Thyroid gland (tissue), 4 donors: Measurements from ENCODE around the gene RSRC1. TPM values are rescaled to one million over a fixed set of nuclear protein-coding genes. Genes with fewer than 3 reads are reported as not detected.

Source experiments
- DNase-seq, 2 donors: peaks; one replicate each; pipeline ENCODE4 v3.0.0-alpha.2; 2019
- H3K27ac ChIP-seq, 3 donors: fragments of 200-600 bp; sonication (generic); 1 replicate in 2 of 3; 2 replicates in 1 of 3; pipeline ENCODE4 v1.5.1; 2016 to 2019; ENCODE audit warnings: mild to moderate bottlenecking in 1 of 3, moderate library complexity in 1 of 3
- H3K27me3 ChIP-seq: fragments of 200-600 bp; sonication (generic); one replicate; pipeline ENCODE4 v1.5.1; 2019
- H3K36me3 ChIP-seq, 2 donors: fragments of 200-600 bp; sonication (generic); one replicate each; pipeline ENCODE4 v1.5.1; 2016 to 2019
- H3K4me1 ChIP-seq, 2 donors: fragments of 200-600 bp; sonication (generic); one replicate each; pipeline ENCODE4 v1.5.1; 2017 to 2019
- H3K4me3 ChIP-seq, 3 donors: fragments of 200-600 bp; sonication (generic); replicated peaks in 1 of 3; 1 replicate in 2 of 3; 2 replicates in 1 of 3; pipeline ENCODE4 v1.5.1; 2016; ENCODE audit warnings: mild to moderate bottlenecking in 1 of 3
- H3K9me3 ChIP-seq: fragments of 200-600 bp; sonication (generic); one replicate; pipeline ENCODE4 v1.5.1; 2017
- CTCF ChIP-seq, 6 experiments: fragments of 200-600 bp in 3 of 6; fragments of 450-650 bp in 3 of 6; sonication (generic) in 3 of 6; IDR thresholded peaks; one replicate each; pipeline ENCODE4 v1.5.1; 2016 to 2019; ENCODE audit warnings: antibody characterized with exemption in 6 of 6, mild to moderate bottlenecking in 2 of 6, inconsistent platforms in 1 of 6, moderate library complexity in 1 of 6
- POLR2A ChIP-seq, 2 donors: fragments of 450-650 bp; IDR thresholded peaks; one replicate each; pipeline ENCODE4 v1.6.1; 2017; ENCODE audit warnings: antibody characterized with exemption in 2 of 2, mild to moderate bottlenecking in 2 of 2, moderate library complexity in 1 of 2
- WGBS, 2 donors: methylation state at CpG; one replicate each; pipeline ENCODE4 v1.1.5; 2017; 5-methylcytosine and 5-hydroxymethylcytosine counted together
- intact Hi-C: fragments of 100-400 bp; cut with DNase I; formaldehyde crosslinking; loops from one replicate; pipeline ENCODE4 v1.15.1; 2023
- total RNA-seq, 4 donors: library from RNA; depleted of rRNA; stranded (reverse); fragments of >200 nt; gene quantifications; one replicate each; pipeline ENCODE4 v1.2.3, GENCODE V29; 2016

Gene RSRC1
- total RNA-seq, 4 donors from 2014 or later: 51.7 to 65.4 (median 59.9) TPM

- Histone ChIP-seq H3K36me3 (no peaks in the 10 kb centered on the region), H3K4me1 (no peaks in the 10 kb centered on the region), H3K27ac (no peak overlapping the region), H3K4me3 (no peak overlapping the region), H3K9me3 (no peaks in the 10 kb centered on the region), H3K27me3 (no peaks in the 10 kb centered on the region)
- intact Hi-C loops: no loop called here
- DNase-seq: no peak
- TF ChIP-seq POLR2A (IDR thresholded peaks at IDR 0.05): no peak
- no peak for TF ChIP-seq CTCF (IDR thresholded peaks at IDR 0.05)
Observed at GRCh38 chr3:158418035-158418434, 308.1 kb downstream of the RSRC1 start.

GRCh38 chr3:158419820-158420653 lies 310.1 kb downstream of the RSRC1 start:
- TF ChIP-seq CTCF (IDR thresholded peaks at IDR 0.05): no peak
- 79 to 96% methylated on average over 5 of the region's 5 CpGs for WGBS, 2 donors
- H3K4me3 ChIP-seq: no peak overlapping the region
- no peak for DNase-seq
- H3K4me1 ChIP-seq: no peaks in the 10 kb centered on the region
- no peaks in the 10 kb centered on the region for H3K36me3 ChIP-seq
- no peak overlapping the region for H3K27ac ChIP-seq
- no peaks in the 10 kb centered on the region for H3K9me3 ChIP-seq
- no peaks in the 10 kb centered on the region for H3K27me3 ChIP-seq
- intact Hi-C loops: no loop called here

- TF ChIP-seq CTCF (IDR thresholded peaks at IDR 0.05): no peak
- no peak for TF ChIP-seq POLR2A (IDR thresholded peaks at IDR 0.05)
- no peaks in the 10 kb centered on the region for H3K4me1 ChIP-seq
- H3K4me3 ChIP-seq: no peak overlapping the region
- H3K27ac ChIP-seq: no peak overlapping the region
- 81 to 90% methylated on average over 3 of the region's 3 CpGs for WGBS, 2 donors
- no peak for DNase-seq
- H3K27me3 ChIP-seq: no peaks in the 10 kb centered on the region
- no peaks in the 10 kb centered on the region for H3K9me3 ChIP-seq
- H3K36me3 ChIP-seq: no peaks in the 10 kb centered on the region
- intact Hi-C loops: no loop called here
Observed at GRCh38 chr3:158420654-158421396, 310.9 kb downstream of the RSRC1 start.

GRCh38 chr3:158430448-158430847 lies 320.6 kb downstream of the RSRC1 start:
- intact Hi-C loops: loop anchor here (10.0 kb wide), 1 partner anchor 816 kb away; no protein-coding TSS in a partner anchor

More at GRCh38 chr3:158430448-158430847, 320.6 kb downstream of the RSRC1 start:
- Histone ChIP-seq H3K36me3 (no peaks in the 10 kb centered on the region), H3K4me3 (no peak overlapping the region), H3K27me3 (no peaks in the 10 kb centered on the region), H3K27ac (no peak overlapping the region), H3K4me1 (no peaks in the 10 kb centered on the region), H3K9me3 (no peaks in the 10 kb centered on the region)
- WGBS, 2 donors: 91 to 96% methylated on average over 1 of the region's 1 CpG
- no peak for DNase-seq
- TF ChIP-seq POLR2A (IDR thresholded peaks at IDR 0.05) (no peak), CTCF (IDR thresholded peaks at IDR 0.05) (no peak)
